ENCODE data around the gene MMP26.

DNA sequence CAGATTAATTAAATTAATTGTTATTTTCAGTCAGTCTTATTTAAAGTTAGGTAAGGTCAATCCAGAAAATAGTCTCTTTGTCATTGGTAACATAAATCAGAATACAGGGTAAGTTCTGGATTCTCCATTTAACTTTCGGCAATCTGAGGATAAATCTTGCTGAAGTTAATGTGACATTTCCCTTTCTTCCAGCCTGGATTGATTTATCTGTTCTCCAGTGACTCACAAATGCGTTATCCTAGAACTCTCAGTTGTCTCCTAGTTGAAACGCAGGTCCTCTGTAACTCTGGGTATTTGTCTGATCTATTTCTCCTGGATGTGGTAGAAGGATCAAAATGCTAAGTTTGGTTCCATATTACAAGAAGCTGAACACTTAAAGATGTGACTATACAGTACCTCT lies 39.8 kb upstream of the MMP26 start:
- TF ChIP-seq, protein P1, sequence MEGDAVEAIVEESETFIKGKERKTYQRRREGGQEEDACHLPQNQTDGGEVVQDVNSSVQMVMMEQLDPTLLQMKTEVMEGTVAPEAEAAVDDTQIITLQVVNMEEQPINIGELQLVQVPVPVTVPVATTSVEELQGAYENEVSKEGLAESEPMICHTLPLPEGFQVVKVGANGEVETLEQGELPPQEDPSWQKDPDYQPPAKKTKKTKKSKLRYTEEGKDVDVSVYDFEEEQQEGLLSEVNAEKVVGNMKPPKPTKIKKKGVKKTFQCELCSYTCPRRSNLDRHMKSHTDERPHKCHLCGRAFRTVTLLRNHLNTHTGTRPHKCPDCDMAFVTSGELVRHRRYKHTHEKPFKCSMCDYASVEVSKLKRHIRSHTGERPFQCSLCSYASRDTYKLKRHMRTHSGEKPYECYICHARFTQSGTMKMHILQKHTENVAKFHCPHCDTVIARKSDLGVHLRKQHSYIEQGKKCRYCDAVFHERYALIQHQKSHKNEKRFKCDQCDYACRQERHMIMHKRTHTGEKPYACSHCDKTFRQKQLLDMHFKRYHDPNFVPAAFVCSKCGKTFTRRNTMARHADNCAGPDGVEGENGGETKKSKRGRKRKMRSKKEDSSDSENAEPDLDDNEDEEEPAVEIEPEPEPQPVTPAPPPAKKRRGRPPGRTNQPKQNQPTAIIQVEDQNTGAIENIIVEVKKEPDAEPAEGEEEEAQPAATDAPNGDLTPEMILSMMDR (IDR thresholded peaks at IDR 0.05; ENCODE audit: borderline replicate concordance, extremely low read depth, low read length, poor library complexity, severe bottlenecking), result no peak
- no peak for TF ChIP-seq EZH2 (IDR thresholded peaks at IDR 0.05; ENCODE audit: borderline replicate concordance, low read depth, low read length, severe bottlenecking)

Measured in DND-41 (cell line).